ENCODE results near the gene DGCR8. TPM values are rescaled to one million over a fixed set of nuclear protein-coding genes. Genes with fewer than 3 reads are reported as not detected.

DGCR8 gene
- total RNA-seq, 1 donor from 2014 or later: 93.1 TPM

- no peak for TF ChIP-seq CTCF (IDR thresholded peaks at IDR 0.05; ENCODE audit: partially characterized antibody, unreplicated experiment)
- Mint-ChIP-seq H3K9me3 (ENCODE audit: unreplicated experiment) (no peaks in the 10 kb centered on the region), H3K36me3 (ENCODE audit: unreplicated experiment) (no peaks in the 10 kb centered on the region), H3K27me3 (ENCODE audit: unreplicated experiment) (no peaks in the 10 kb centered on the region), H3K4me3 (ENCODE audit: unreplicated experiment) (no peak overlapping the region), H3K27ac (ENCODE audit: unreplicated experiment) (no peak overlapping the region), H3K4me1 (ENCODE audit: low read depth, unreplicated experiment) (peaks cover 5% of the 10 kb centered on the region)
- no peak for DNase-seq
These were observed 65.8 kb downstream of the DGCR8 start for GRCh38 chr22:20145832-20146223.

- no peak for DNase-seq
- H3K4me3 Mint-ChIP-seq (ENCODE audit: unreplicated experiment): no peak overlapping the region
- H3K36me3 Mint-ChIP-seq (ENCODE audit: unreplicated experiment): no peaks in the 10 kb centered on the region
- no peak for TF ChIP-seq CTCF (IDR thresholded peaks at IDR 0.05; ENCODE audit: partially characterized antibody, unreplicated experiment)
- peaks cover 5% of the 10 kb centered on the region for H3K4me1 Mint-ChIP-seq (ENCODE audit: low read depth, unreplicated experiment)
- H3K9me3 Mint-ChIP-seq (ENCODE audit: unreplicated experiment): no peaks in the 10 kb centered on the region
- H3K27me3 Mint-ChIP-seq (ENCODE audit: unreplicated experiment): no peaks in the 10 kb centered on the region
- peak overlapping the region; percentile 20 for H3K27ac Mint-ChIP-seq (ENCODE audit: unreplicated experiment)
These were observed 66.7 kb downstream of the DGCR8 start for GRCh38 chr22:20146777-20147176.

GRCh38 chr22:20147237-20147988 is 67.4 kb downstream of the DGCR8 start:
- no peak for DNase-seq
- no peak overlapping the region for H3K27ac Mint-ChIP-seq (ENCODE audit: unreplicated experiment)
- no peak for TF ChIP-seq CTCF (IDR thresholded peaks at IDR 0.05; ENCODE audit: partially characterized antibody, unreplicated experiment)
- H3K36me3 Mint-ChIP-seq (ENCODE audit: unreplicated experiment): no peaks in the 10 kb centered on the region
- H3K9me3 Mint-ChIP-seq (ENCODE audit: unreplicated experiment): no peaks in the 10 kb centered on the region
- H3K4me3 Mint-ChIP-seq (ENCODE audit: unreplicated experiment): no peak overlapping the region
- no peaks in the 10 kb centered on the region for H3K27me3 Mint-ChIP-seq (ENCODE audit: unreplicated experiment)
- peaks cover 5% of the 10 kb centered on the region for H3K4me1 Mint-ChIP-seq (ENCODE audit: low read depth, unreplicated experiment)

GRCh38 chr22:20148414-20148813 is 68.4 kb downstream of the DGCR8 start:
- no peak overlapping the region for H3K4me3 Mint-ChIP-seq (ENCODE audit: unreplicated experiment)
- no peak overlapping the region for H3K27ac Mint-ChIP-seq (ENCODE audit: unreplicated experiment)
- no peak for TF ChIP-seq CTCF (IDR thresholded peaks at IDR 0.05; ENCODE audit: partially characterized antibody, unreplicated experiment)
- no peaks in the 10 kb centered on the region for H3K36me3 Mint-ChIP-seq (ENCODE audit: unreplicated experiment)
- DNase-seq: no peak
- no peaks in the 10 kb centered on the region for H3K9me3 Mint-ChIP-seq (ENCODE audit: unreplicated experiment)
- peaks cover 5% of the 10 kb centered on the region for H3K4me1 Mint-ChIP-seq (ENCODE audit: low read depth, unreplicated experiment)
- H3K27me3 Mint-ChIP-seq (ENCODE audit: unreplicated experiment): no peaks in the 10 kb centered on the region

Measured in glutamatergic neuron (in vitro differentiated cells).